Smooth muscle cell (in vitro differentiated cells): ENCODE data around the gene LHFPL2. TPM values are rescaled to one million over a fixed set of nuclear protein-coding genes. Genes with fewer than 3 reads are reported as not detected.

ENCODE experiments used
- DNase-seq: peaks from one replicate; lab custom pipeline; 2025; ENCODE audit not compliant: unreplicated experiment; lab: John Stamatoyannopoulos, UW
- H2AFZ ChIP-seq: fragments of 200-600 bp; sonication (generic); 2 replicates; pipeline ENCODE4 v1.6.0; 2016; ENCODE audit warnings: antibody characterized with exemption, low read depth, mild to moderate bottlenecking
- H3F3A ChIP-seq: fragments of 200-600 bp; sonication (generic); 2 replicates; pipeline ENCODE4 v1.6.0; 2017; ENCODE audit warnings: antibody characterized with exemption, low read depth
- H3K27ac ChIP-seq: fragments of 200-600 bp; sonication (generic); 2 replicates; pipeline ENCODE4 v1.5.1; 2016; ENCODE audit warnings: low read depth, mild to moderate bottlenecking
- H3K27me3 ChIP-seq: fragments of 200-600 bp; sonication (generic); 2 replicates; pipeline ENCODE4 v1.6.1; 2016; ENCODE audit warnings: low read depth, mild to moderate bottlenecking
- H3K36me3 ChIP-seq: fragments of 200-600 bp; sonication (generic); 2 replicates; pipeline ENCODE4 v1.5.1; 2016; ENCODE audit warnings: low read depth
- H3K4me1 ChIP-seq: fragments of 200-600 bp; sonication (generic); 2 replicates; pipeline ENCODE4 v1.5.1; 2016; ENCODE audit warnings: low read depth
- H3K4me2 ChIP-seq: fragments of 200-600 bp; sonication (generic); 2 replicates; pipeline ENCODE4 v1.6.0; 2016; ENCODE audit warnings: mild to moderate bottlenecking
- H3K4me3 ChIP-seq: fragments of 200-600 bp; sonication (generic); 2 replicates; pipeline ENCODE4 v1.5.1; 2016; ENCODE audit warnings: mild to moderate bottlenecking
- H3K79me2 ChIP-seq: fragments of 200-600 bp; sonication (generic); 2 replicates; pipeline ENCODE4 v1.6.0; 2016; ENCODE audit warnings: low read depth, mild to moderate bottlenecking
- H3K9ac ChIP-seq: fragments of 200-600 bp; sonication (generic); 2 replicates; pipeline ENCODE4 v1.6.0; 2016; ENCODE audit warnings: low read depth
- H3K9me3 ChIP-seq: fragments of 200-600 bp; sonication (generic); replicated peaks from 2 replicates; pipeline ENCODE4 v1.5.1; 2016; ENCODE audit warnings: low read depth
- H4K20me1 ChIP-seq: fragments of 200-600 bp; sonication (generic); 2 replicates; pipeline ENCODE4 v1.6.0; 2016; ENCODE audit warnings: low read depth
- WGBS: methylation state at CpG from one replicate; pipeline ENCODE4 v1.1.7; 2016; ENCODE audit warnings: low lambda C conversion rate; 5-methylcytosine and 5-hydroxymethylcytosine counted together
- polyA plus RNA-seq: library from polyadenylated mRNA; unstranded; fragments of >200 nt; fragmentation: Nextera tagmentation; extraction: Ambion mirVana; gene quantifications from 2 replicates; pipeline ENCODE4 v1.2.1, GENCODE V29; 2016
- total RNA-seq: library from RNA; depleted of rRNA; stranded (reverse); fragments of >200 nt; gene quantifications from 2 replicates; pipeline ENCODE4 v1.2.3, GENCODE V29; 2014
- TF ChIP-seq, protein P1 (sequence below): fragments of 200-600 bp; sonication (generic); IDR thresholded peaks from 2 replicates; pipeline ENCODE4 v1.5.1; 2017; ENCODE audit warnings: borderline replicate concordance, mild to moderate bottlenecking, antibody characterized with exemption; ENCODE audit not compliant: insufficient read depth, poor library complexity, severe bottlenecking

Gene LHFPL2
- total and polyA plus RNA-seq, 2 experiments from 2014 or later = 13.4 to 18.6 TPM

GRCh38 chr5:78594610-78595457, 53.7 kb downstream of the LHFPL2 start:
- H3F3A ChIP-seq = peaks cover 26% of the 10 kb centered on the region
- H3K4me3 ChIP-seq = no peak overlapping the region
- peak overlapping the region; percentile 76 for H3K9ac ChIP-seq
- H3K27me3 ChIP-seq = no peaks in the 10 kb centered on the region
- peaks cover 64% of the 10 kb centered on the region for H3K79me2 ChIP-seq
- H3K27ac ChIP-seq = peak overlapping the region; percentile 92
- H3K9me3 ChIP-seq = no peaks in the 10 kb centered on the region
- no peaks in the 10 kb centered on the region for H4K20me1 ChIP-seq
- H2AFZ ChIP-seq = no peak overlapping the region
- H3K36me3 ChIP-seq = no peaks in the 10 kb centered on the region
- TF ChIP-seq, protein P1, sequence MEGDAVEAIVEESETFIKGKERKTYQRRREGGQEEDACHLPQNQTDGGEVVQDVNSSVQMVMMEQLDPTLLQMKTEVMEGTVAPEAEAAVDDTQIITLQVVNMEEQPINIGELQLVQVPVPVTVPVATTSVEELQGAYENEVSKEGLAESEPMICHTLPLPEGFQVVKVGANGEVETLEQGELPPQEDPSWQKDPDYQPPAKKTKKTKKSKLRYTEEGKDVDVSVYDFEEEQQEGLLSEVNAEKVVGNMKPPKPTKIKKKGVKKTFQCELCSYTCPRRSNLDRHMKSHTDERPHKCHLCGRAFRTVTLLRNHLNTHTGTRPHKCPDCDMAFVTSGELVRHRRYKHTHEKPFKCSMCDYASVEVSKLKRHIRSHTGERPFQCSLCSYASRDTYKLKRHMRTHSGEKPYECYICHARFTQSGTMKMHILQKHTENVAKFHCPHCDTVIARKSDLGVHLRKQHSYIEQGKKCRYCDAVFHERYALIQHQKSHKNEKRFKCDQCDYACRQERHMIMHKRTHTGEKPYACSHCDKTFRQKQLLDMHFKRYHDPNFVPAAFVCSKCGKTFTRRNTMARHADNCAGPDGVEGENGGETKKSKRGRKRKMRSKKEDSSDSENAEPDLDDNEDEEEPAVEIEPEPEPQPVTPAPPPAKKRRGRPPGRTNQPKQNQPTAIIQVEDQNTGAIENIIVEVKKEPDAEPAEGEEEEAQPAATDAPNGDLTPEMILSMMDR = no peak
- H3K4me2 ChIP-seq = peak overlapping the region; percentile 28
- no peak for DNase-seq
- 17% methylated on average over 7 of the region's 7 CpGs for WGBS
- peaks cover 15% of the 10 kb centered on the region for H3K4me1 ChIP-seq

DNA sequence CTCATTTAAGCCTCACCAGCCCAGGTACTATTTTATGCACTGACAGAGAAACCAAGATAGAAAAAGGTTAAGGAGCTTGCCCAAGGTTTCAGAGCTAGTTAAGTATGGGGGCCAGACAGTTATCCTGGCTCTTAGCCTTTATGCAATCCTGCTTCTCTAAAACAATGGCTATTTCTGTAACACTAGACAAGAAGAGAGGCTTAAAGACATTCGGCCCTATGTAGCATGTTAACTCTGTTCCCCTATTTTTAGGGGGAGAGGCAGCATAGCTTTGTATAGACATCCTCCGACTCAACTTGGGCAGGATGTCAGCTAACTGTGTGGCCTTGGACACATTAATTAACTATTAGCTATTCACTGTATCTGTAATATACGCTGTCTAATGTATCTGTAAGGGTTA, 54.6 kb downstream of the LHFPL2 start:
- TF ChIP-seq, protein P1 = no peak
- H3K9me3 ChIP-seq = no peaks in the 10 kb centered on the region
- no peaks in the 10 kb centered on the region for H4K20me1 ChIP-seq
- 87% methylated on average over 3 of the region's 3 CpGs for WGBS
- peak overlapping the region; percentile 92 for H3K27ac ChIP-seq
- peaks cover 55% of the 10 kb centered on the region for H3K79me2 ChIP-seq
- peaks cover 29% of the 10 kb centered on the region for H3F3A ChIP-seq
- H3K4me2 ChIP-seq = peak overlapping the region; percentile 28
- H3K4me3 ChIP-seq = no peak overlapping the region
- H3K4me1 ChIP-seq = peaks cover 15% of the 10 kb centered on the region
- H3K9ac ChIP-seq = peak overlapping the region; percentile 76
- no peak for DNase-seq
- no peaks in the 10 kb centered on the region for H3K36me3 ChIP-seq
- H2AFZ ChIP-seq = no peak overlapping the region
- H3K27me3 ChIP-seq = no peaks in the 10 kb centered on the region

DNA sequence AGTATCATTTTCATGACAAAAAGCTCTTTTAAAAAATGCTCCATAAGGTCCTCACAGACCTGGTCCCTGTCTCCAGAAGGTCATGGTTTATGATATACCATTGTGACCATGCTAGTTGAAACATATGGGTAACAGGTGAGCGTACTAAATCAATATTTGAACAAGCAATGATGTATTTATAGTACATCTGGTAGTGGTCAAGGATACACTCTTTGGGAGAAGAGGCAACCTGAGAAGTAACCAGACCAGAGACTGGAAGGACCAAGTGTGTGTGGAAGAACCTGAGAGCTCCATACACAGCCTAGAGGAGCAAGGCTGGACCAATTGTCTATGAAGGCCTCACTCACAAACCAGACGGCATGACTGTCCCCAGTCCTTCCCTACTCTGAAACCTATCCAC, 55.1 kb downstream of the LHFPL2 start:
- no peaks in the 10 kb centered on the region for H3K36me3 ChIP-seq
- H3K79me2 ChIP-seq = peaks cover 50% of the 10 kb centered on the region
- peaks cover under 1% of the 10 kb centered on the region for H4K20me1 ChIP-seq
- H3F3A ChIP-seq = peaks cover 33% of the 10 kb centered on the region
- no peak overlapping the region for H3K4me3 ChIP-seq
- H3K9me3 ChIP-seq = no peaks in the 10 kb centered on the region
- peaks cover 15% of the 10 kb centered on the region for H3K4me1 ChIP-seq
- no peaks in the 10 kb centered on the region for H3K27me3 ChIP-seq
- 91% methylated on average over 2 of the region's 2 CpGs for WGBS
- peak overlapping the region; percentile 92 for H3K27ac ChIP-seq
- no peak overlapping the region for H3K4me2 ChIP-seq
- DNase-seq = no peak
- no peak overlapping the region for H3K9ac ChIP-seq
- TF ChIP-seq, protein P1 = no peak
- H2AFZ ChIP-seq = no peak overlapping the region
